Left lung (tissue), 10 donors: ENCODE results near the gene CYB5D1. TPM values are rescaled to one million over a fixed set of nuclear protein-coding genes. Genes with fewer than 3 reads are reported as not detected.

Source experiments
- ATAC-seq: fragments of 200-7000 bp; cut with Tn5 transposase; one replicate; pipeline ENCODE4 v1.9.1; 2020; ENCODE audit warnings: moderate library complexity
- DNase-seq, 4 donors: peaks; one replicate each; pipeline ENCODE4 v3.0.0-alpha.2; 2013 to 2020
- H3K27ac ChIP-seq, 2 donors: fragments of 200-600 bp; sonication (generic) in 1 of 2; one replicate each; pipeline versions ENCODE4 v1.5.0 to v1.8.0; 2020 to 2021
- H3K27me3 ChIP-seq, 2 donors: fragments of 200-600 bp; sonication (generic) in 1 of 2; one replicate each; pipeline versions ENCODE4 v1.5.0 to v1.8.0; 2020 to 2021
- H3K36me3 ChIP-seq, 2 donors: fragments of 200-600 bp; sonication (generic) in 1 of 2; one replicate each; pipeline versions ENCODE4 v1.5.0 to v1.8.0; 2020 to 2021
- H3K4me1 ChIP-seq, 2 donors: fragments of 200-600 bp; one replicate each; pipeline ENCODE4 v1.8.0; 2021
- H3K4me3 ChIP-seq, 2 donors: fragments of 200-600 bp; sonication (generic) in 1 of 2; one replicate each; pipeline versions ENCODE4 v1.5.0 to v1.8.0; 2020 to 2021; ENCODE audit warnings: mild to moderate bottlenecking in 1 of 2
- H3K9me3 ChIP-seq, 2 donors: fragments of 200-600 bp; sonication (generic) in 1 of 2; one replicate each; pipeline versions ENCODE4 v1.5.0 to v1.8.0; 2020 to 2021
- intact Hi-C, 2 donors: fragments of 100-400 bp; cut with DNase I; formaldehyde crosslinking; loops; one replicate each; pipeline versions ENCODE4 v1.11.2 to v1.14.2; 2022
- polyA plus RNA-seq, 6 donors: library from polyadenylated mRNA; unstranded; fragments of 120-200 nt; gene quantifications; one replicate each; pipeline ENCODE4 v1.2.1, GENCODE V29; 2013; ENCODE audit not compliant: insufficient read length in 6 of 6
- total RNA-seq, 2 donors: library from RNA; stranded (reverse); fragmentation: NEBNext Ultra II Directional; extraction: Animal tissue kit (Norgen Biotek cat#: 25700); gene quantifications; one replicate each; pipeline ENCODE4 v1.2.1, GENCODE V29; 2021
- TF ChIP-seq, protein P1 (sequence below), 2 donors: fragments of 200-600 bp; sonication (generic) in 1 of 2; IDR thresholded peaks; one replicate each; pipeline versions ENCODE4 v1.5.0 to v1.8.0; 2021; ENCODE audit warnings: antibody characterized with exemption in 2 of 2
- donor health status: DM: no; HTN: yes; CAD: no.
- donor health status: DM: no; HTN: no; CAD: no.

Gene CYB5D1
- total and polyA plus RNA-seq, 8 donors = 9.8 to 25.8 (median 19.2) TPM

GRCh38 chr17:7836596-7837407 is 21.0 kb upstream of the CYB5D1 start:
- no peaks in the 10 kb centered on the region for H3K9me3 ChIP-seq
- peaks cover 30 to 64% of the 10 kb centered on the region in 2 donors for H3K4me1 ChIP-seq
- intact Hi-C loops = no loop called here
- DNase-seq (peak; percentile 83 to 94 (median 92)), ATAC-seq (peak; percentile 10)
- TF ChIP-seq, protein P1, sequence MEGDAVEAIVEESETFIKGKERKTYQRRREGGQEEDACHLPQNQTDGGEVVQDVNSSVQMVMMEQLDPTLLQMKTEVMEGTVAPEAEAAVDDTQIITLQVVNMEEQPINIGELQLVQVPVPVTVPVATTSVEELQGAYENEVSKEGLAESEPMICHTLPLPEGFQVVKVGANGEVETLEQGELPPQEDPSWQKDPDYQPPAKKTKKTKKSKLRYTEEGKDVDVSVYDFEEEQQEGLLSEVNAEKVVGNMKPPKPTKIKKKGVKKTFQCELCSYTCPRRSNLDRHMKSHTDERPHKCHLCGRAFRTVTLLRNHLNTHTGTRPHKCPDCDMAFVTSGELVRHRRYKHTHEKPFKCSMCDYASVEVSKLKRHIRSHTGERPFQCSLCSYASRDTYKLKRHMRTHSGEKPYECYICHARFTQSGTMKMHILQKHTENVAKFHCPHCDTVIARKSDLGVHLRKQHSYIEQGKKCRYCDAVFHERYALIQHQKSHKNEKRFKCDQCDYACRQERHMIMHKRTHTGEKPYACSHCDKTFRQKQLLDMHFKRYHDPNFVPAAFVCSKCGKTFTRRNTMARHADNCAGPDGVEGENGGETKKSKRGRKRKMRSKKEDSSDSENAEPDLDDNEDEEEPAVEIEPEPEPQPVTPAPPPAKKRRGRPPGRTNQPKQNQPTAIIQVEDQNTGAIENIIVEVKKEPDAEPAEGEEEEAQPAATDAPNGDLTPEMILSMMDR (IDR thresholded peaks at IDR 0.05) = no peak
- H3K27ac ChIP-seq = peak overlapping the region; percentile 98
- no peaks in the 10 kb centered on the region for H3K27me3 ChIP-seq
- no peaks in the 10 kb centered on the region for H3K36me3 ChIP-seq
- H3K4me3 ChIP-seq = peak overlapping the region; percentile 82 to 83

- TF ChIP-seq, protein P1 (IDR thresholded peaks at IDR 0.05) = no peak
- DNase-seq (no peak), ATAC-seq (no peak)
- Histone ChIP-seq H3K27me3 (no peaks in the 10 kb centered on the region), H3K4me3 (peak overlapping the region in 1 of 2 donors; percentile 82), H3K36me3 (no peaks in the 10 kb centered on the region), H3K4me1 (peaks cover 30 to 64% of the 10 kb centered on the region in 2 donors), H3K27ac (peak overlapping the region; percentile 98), H3K9me3 (no peaks in the 10 kb centered on the region)
- intact Hi-C loops = no loop called here
These were observed 20.3 kb upstream of the CYB5D1 start for GRCh38 chr17:7837408-7838088.

- peak overlapping the region; percentile 98 to 100 for H3K27ac ChIP-seq
- peak overlapping the region in 1 of 2 donors; percentile 82 for H3K4me3 ChIP-seq
- intact Hi-C loops = no loop called here
- ATAC-seq (no peak), DNase-seq (peak in 2 of 4 donors; percentile 55 to 83)
- H3K27me3 ChIP-seq = no peaks in the 10 kb centered on the region
- H3K9me3 ChIP-seq = no peaks in the 10 kb centered on the region
- H3K4me1 ChIP-seq = peaks cover 30 to 59% of the 10 kb centered on the region in 2 donors
- H3K36me3 ChIP-seq = no peaks in the 10 kb centered on the region
- TF ChIP-seq, protein P1 (IDR thresholded peaks at IDR 0.05) = no peak
These were observed 19.4 kb upstream of the CYB5D1 start for GRCh38 chr17:7838090-7839075.

DNA sequence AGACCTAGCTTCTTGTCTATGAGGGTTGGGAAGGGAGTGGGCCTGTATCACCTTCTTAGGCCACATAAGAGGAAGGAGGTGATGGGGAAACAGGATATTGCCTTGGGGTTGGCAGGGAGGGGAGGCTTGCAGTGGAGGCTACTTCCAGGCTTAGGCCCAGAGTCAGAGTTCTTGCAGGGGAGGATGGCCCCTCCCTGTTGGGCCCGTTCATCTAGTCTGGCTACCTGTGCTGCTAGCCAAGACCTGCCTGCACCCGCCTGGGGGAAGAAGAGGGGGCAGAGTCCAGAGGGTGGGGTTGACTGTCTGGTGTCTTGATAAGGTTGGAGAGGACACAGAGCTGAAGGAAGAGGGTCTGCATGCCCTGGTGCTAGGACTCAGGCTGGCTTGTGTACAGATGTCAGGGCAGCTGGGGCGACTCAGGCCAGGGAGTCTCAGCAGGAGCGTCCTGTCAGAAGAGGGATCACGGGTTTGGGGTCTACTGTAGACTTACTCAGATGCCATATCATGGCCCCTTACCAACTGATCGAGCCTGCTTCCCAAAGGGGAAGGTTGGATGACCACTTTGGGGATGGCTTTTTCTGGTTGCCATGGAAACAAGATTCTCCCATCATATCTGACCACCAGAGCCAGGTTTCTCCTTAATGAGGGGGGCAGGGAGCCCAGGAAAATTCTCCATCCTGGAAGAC is 18.5 kb upstream of the CYB5D1 start:
- peak in 1 of 4 donors; percentile 51 for DNase-seq
- no peak for ATAC-seq
- intact Hi-C loops = no loop called here
- Histone ChIP-seq H3K9me3 (no peaks in the 10 kb centered on the region), H3K27me3 (no peaks in the 10 kb centered on the region), H3K4me3 (peak overlapping the region in 1 of 2 donors; percentile 82), H3K27ac (peak overlapping the region; percentile 53 to 100), H3K4me1 (peaks cover 30 to 54% of the 10 kb centered on the region in 2 donors), H3K36me3 (no peaks in the 10 kb centered on the region)
- TF ChIP-seq, protein P1 (IDR thresholded peaks at IDR 0.05) = no peak
